Measurements from ENCODE around the gene NAB2.

Gene NAB2

GRCh38 chr12:57094208-57095160 is 5.6 kb downstream of the NAB2 start:
- Histone ChIP-seq H3K27me3 (ENCODE audit: insufficient read depth, low read depth) (no peaks in the 10 kb centered on the region), H3K4me3 (IDR thresholded peaks at IDR 0.05; ENCODE audit: insufficient read depth, low read depth, low read length) (no peak overlapping the region), H3K9ac (no peak overlapping the region), H3K4me1 (ENCODE audit: low read depth, poor library complexity, severe bottlenecking) (peaks cover 5% of the 10 kb centered on the region), H4K20me1 (ENCODE audit: insufficient read depth) (no peaks in the 10 kb centered on the region), H3K36me3 (ENCODE audit: insufficient read depth) (no peaks in the 10 kb centered on the region), H3K79me2 (ENCODE audit: insufficient read depth, low read depth) (no peaks in the 10 kb centered on the region), H2AFZ (ENCODE audit: low read depth) (no peak overlapping the region), H3K4me2 (no peak overlapping the region), H3K27ac (no peak overlapping the region)
- no peak for TF ChIP-seq CTCF (conservative IDR thresholded peaks at IDR 0.05; ENCODE audit: low read depth, low read length)

GRCh38 chr12:57095440-57095839 is 6.5 kb downstream of the NAB2 start:
- H3K79me2 ChIP-seq (ENCODE audit: insufficient read depth, low read depth), result no peaks in the 10 kb centered on the region
- H3K27me3 ChIP-seq (ENCODE audit: insufficient read depth, low read depth), result no peaks in the 10 kb centered on the region
- no peaks in the 10 kb centered on the region for H3K4me1 ChIP-seq (ENCODE audit: low read depth, poor library complexity, severe bottlenecking)
- no peaks in the 10 kb centered on the region for H4K20me1 ChIP-seq (ENCODE audit: insufficient read depth)
- H3K36me3 ChIP-seq (ENCODE audit: insufficient read depth), result no peaks in the 10 kb centered on the region
- no peak overlapping the region for H3K9ac ChIP-seq
- H3K27ac ChIP-seq, result no peak overlapping the region
- H3K4me3 ChIP-seq (IDR thresholded peaks at IDR 0.05; ENCODE audit: insufficient read depth, low read depth, low read length), result no peak overlapping the region
- no peak overlapping the region for H2AFZ ChIP-seq (ENCODE audit: low read depth)
- no peak overlapping the region for H3K4me2 ChIP-seq
- TF ChIP-seq CTCF (conservative IDR thresholded peaks at IDR 0.05; ENCODE audit: low read depth, low read length), result no peak

GRCh38 chr12:57096099-57096572 is 7.2 kb downstream of the NAB2 start:
- no peak overlapping the region for H2AFZ ChIP-seq (ENCODE audit: low read depth)
- no peak overlapping the region for H3K4me2 ChIP-seq

More at GRCh38 chr12:57096099-57096572, 7.2 kb downstream of the NAB2 start:
- Histone ChIP-seq H3K79me2 (ENCODE audit: insufficient read depth, low read depth) (no peaks in the 10 kb centered on the region), H3K36me3 (ENCODE audit: insufficient read depth) (no peaks in the 10 kb centered on the region), H3K27me3 (ENCODE audit: insufficient read depth, low read depth) (no peaks in the 10 kb centered on the region), H3K27ac (no peak overlapping the region), H3K9ac (no peak overlapping the region), H3K4me1 (ENCODE audit: low read depth, poor library complexity, severe bottlenecking) (no peaks in the 10 kb centered on the region), H4K20me1 (ENCODE audit: insufficient read depth) (no peaks in the 10 kb centered on the region), H3K4me3 (IDR thresholded peaks at IDR 0.05; ENCODE audit: insufficient read depth, low read depth, low read length) (no peak overlapping the region)
- TF ChIP-seq CTCF (conservative IDR thresholded peaks at IDR 0.05; ENCODE audit: low read depth, low read length), result no peak
